B cell (primary cell): Measurements from ENCODE around the gene CNTN2. TPM values are rescaled to one million over a fixed set of nuclear protein-coding genes. Genes with fewer than 3 reads are reported as not detected.

Experiments
- ATAC-seq: fragments of 200-7000 bp; cut with Tn5 transposase; one replicate; pipeline ENCODE4 v1.10.0; 2021; ENCODE audit warnings: low read depth, mild to moderate bottlenecking, moderate number of reproducible peaks, moderate library complexity
- CTCF ChIA-PET: fragments of 350-600 bp; sonication (Branson Sonifier 250); formaldehyde crosslinking; loops from one replicate; lab custom pipeline; 2021; ENCODE audit warnings: antibody characterized with exemption, inconsistent platforms; lab: Charles Lee
- POLR2A ChIA-PET: fragments of 350-600 bp; sonication (Branson Sonifier 250); formaldehyde crosslinking; loops from one replicate; lab custom pipeline; 2021; ENCODE audit warnings: antibody characterized with exemption; lab: Charles Lee
- DNase-seq: peaks from one replicate; pipeline ENCODE4 v3.0.0; 2013
- H2AFZ ChIP-seq: 2 replicates; pipeline ENCODE4 v1.6.1; 2012; ENCODE audit warnings: mild to moderate bottlenecking, low read depth, low read length; ENCODE audit not compliant: insufficient read depth, poor library complexity, severe bottlenecking
- H3K27ac ChIP-seq, 2 donors: 1 replicate in 1 of 2; 2 replicates in 1 of 2; pipeline ENCODE4 v1.5.1; 2012 to 2013; ENCODE audit warnings: low read length in 2 of 2, mild to moderate bottlenecking in 2 of 2, moderate library complexity in 1 of 2
- H3K27me3 ChIP-seq, 4 experiments: fragments of 200-600 bp in 1 of 4; sonication (generic) in 1 of 4; replicated peaks in 1 of 4; 1 replicate in 2 of 4; 2 replicates in 2 of 4; pipeline versions ENCODE4 v1.6.1 to v1.7.0; 2013 to 2016; ENCODE audit warnings: low read length in 3 of 4, mild to moderate bottlenecking in 2 of 4, mixed read lengths in 1 of 4, moderate library complexity in 1 of 4; ENCODE audit not compliant: insufficient read depth in 4 of 4, control insufficient read depth in 3 of 4; ENCODE audit errors: control extremely low read depth in 1 of 4
- H3K36me3 ChIP-seq, 2 experiments: replicated peaks in 1 of 2; 1 replicate in 1 of 2; 2 replicates in 1 of 2; pipeline versions ENCODE4 v1.6.1 to v1.7.1; 2013; ENCODE audit warnings: low read length in 1 of 2; ENCODE audit not compliant: insufficient read depth in 2 of 2, control insufficient read depth in 1 of 2; ENCODE audit errors: control extremely low read depth in 1 of 2, extremely low read depth in 1 of 2
- H3K4me1 ChIP-seq, 2 donors: fragments of 200-600 bp in 1 of 2; sonication (generic) in 1 of 2; 1 replicate in 1 of 2; 2 replicates in 1 of 2; pipeline versions ENCODE4 v1.5.1 to v1.6.1; 2013 to 2017; ENCODE audit warnings: low read length in 2 of 2; ENCODE audit not compliant: control insufficient read depth in 2 of 2, insufficient read depth in 2 of 2
- H3K4me2 ChIP-seq: replicated peaks from 2 replicates; pipeline ENCODE3; 2012; ENCODE audit warnings: mild to moderate bottlenecking, low read depth, low read length; ENCODE audit not compliant: poor library complexity, severe bottlenecking
- H3K4me3 ChIP-seq, 5 experiments: fragments of 200-600 bp in 1 of 5; sonication (generic) in 1 of 5; 1 replicate in 3 of 5; 2 replicates in 2 of 5; pipeline versions ENCODE4 v1.5.1 to v1.7.0; 2011 to 2016; ENCODE audit warnings: low read length in 4 of 5, mild to moderate bottlenecking in 4 of 5, low read depth in 2 of 5, control low read depth in 1 of 5, moderate library complexity in 1 of 5; ENCODE audit not compliant: insufficient read depth in 1 of 5; ENCODE audit errors: control extremely low read depth in 1 of 5, extremely low read depth in 1 of 5
- H3K79me2 ChIP-seq: fragments of 200-600 bp; sonication (generic); one replicate; pipeline ENCODE4 v1.6.0; 2016; ENCODE audit warnings: low read length; ENCODE audit not compliant: control insufficient read depth, insufficient read depth
- H3K9ac ChIP-seq: fragments of 200-600 bp; sonication (generic); 2 replicates; pipeline ENCODE4 v1.6.1; 2017; ENCODE audit warnings: mild to moderate bottlenecking, low read length, moderate library complexity
- H3K9me3 ChIP-seq, 3 donors: one replicate each; pipeline versions ENCODE4 v1.6.1 to v1.7.1; 2013; ENCODE audit warnings: low read length in 2 of 3; ENCODE audit not compliant: control insufficient read depth in 2 of 3, insufficient read depth in 1 of 3; ENCODE audit errors: control extremely low read depth in 1 of 3
- H4K20me1 ChIP-seq: 2 replicates; pipeline ENCODE4 v1.6.0; 2012; ENCODE audit warnings: mild to moderate bottlenecking, low read length; ENCODE audit not compliant: insufficient read depth, control insufficient read depth, poor library complexity, severe bottlenecking
- H3K27ac Mint-ChIP-seq: one replicate; pipeline ENCODE4 v1.8.0; 2021; ENCODE audit warnings: mixed read lengths
- H3K27me3 Mint-ChIP-seq: one replicate; pipeline ENCODE4 v1.8.0; 2021; ENCODE audit warnings: mixed read lengths
- H3K4me1 Mint-ChIP-seq: one replicate; pipeline ENCODE4 v1.8.0; 2021; ENCODE audit warnings: mixed read lengths
- H3K4me3 Mint-ChIP-seq: one replicate; pipeline ENCODE4 v1.8.0; 2021; ENCODE audit warnings: mixed read lengths
- H3K9me3 Mint-ChIP-seq: one replicate; pipeline ENCODE4 v1.8.0; 2022; ENCODE audit warnings: mixed read lengths; ENCODE audit not compliant: insufficient read depth
- CTCF ChIP-seq: fragments of 200-600 bp; IDR thresholded peaks from one replicate; pipeline ENCODE4 v1.8.0; 2022; ENCODE audit warnings: antibody characterized with exemption, mild to moderate bottlenecking
- EZH2 ChIP-seq: IDR thresholded peaks from 2 replicates; pipeline ENCODE4 v1.6.1; 2012; ENCODE audit warnings: borderline replicate concordance, low read depth, mild to moderate bottlenecking, moderate library complexity, low read length; ENCODE audit not compliant: insufficient read depth, poor library complexity, severe bottlenecking
- WGBS: methylation state at CpG from one replicate; pipeline ENCODE4 v1.1.5; 2013; ENCODE audit warnings: missing lambda C conversion rate; ENCODE audit not compliant: insufficient coverage; 5-methylcytosine and 5-hydroxymethylcytosine counted together
- intact Hi-C: fragments of 100-400 bp; cut with micrococcal nuclease; formaldehyde crosslinking; loops from one replicate; pipeline ENCODE4 v1.10.0; 2022
- polyA plus RNA-seq: library from polyadenylated mRNA; depleted of rRNA; stranded (reverse); fragments of >200 nt; gene quantifications from 2 replicates; pipeline ENCODE4 v1.2.3, GENCODE V29; 2012
- total RNA-seq, 2 donors: library from RNA; stranded (reverse); fragments of 120-200 nt in 1 of 2; gene quantifications; 1 replicate in 1 of 2; 2 replicates in 1 of 2; pipeline versions ENCODE4 v1.2.3 to v1.2.4, GENCODE V29; 2013 to 2022

Gene CNTN2
- total and polyA plus RNA-seq, 2 donors (not counting 1 experiment from before 2014, with no cell fraction given), result not detected

- H3K9ac ChIP-seq, result no peak overlapping the region
- H3K27ac ChIP-seq, result no peak overlapping the region
- no peak for ATAC-seq
- no peaks in the 10 kb centered on the region for H3K4me1 Mint-ChIP-seq
- no peak overlapping the region for H2AFZ ChIP-seq
- ChIA-PET POLR2A (no interaction called here), CTCF (no interaction called here)
- H3K27ac Mint-ChIP-seq, result no peak overlapping the region
- H3K4me3 ChIP-seq, result no peak overlapping the region
- no peaks in the 10 kb centered on the region for H3K9me3 Mint-ChIP-seq
- TF ChIP-seq EZH2 (no peak), CTCF (no peak)
- no peaks in the 10 kb centered on the region for H3K27me3 ChIP-seq
- H3K79me2 ChIP-seq, result no peaks in the 10 kb centered on the region
- 89% methylated on average over 9 of the region's 9 CpGs for WGBS
- H4K20me1 ChIP-seq, result no peaks in the 10 kb centered on the region
- H3K9me3 ChIP-seq, result no peaks in the 10 kb centered on the region
- intact Hi-C loops, result no loop called here
- no peak overlapping the region for H3K4me3 Mint-ChIP-seq
- DNase-seq, result no peak
- peaks cover 5% of the 10 kb centered on the region for H3K27me3 Mint-ChIP-seq
- no peaks in the 10 kb centered on the region for H3K4me1 ChIP-seq
- no peak overlapping the region for H3K4me2 ChIP-seq
- no peaks in the 10 kb centered on the region for H3K36me3 ChIP-seq
Measured at GRCh38 chr1:205015241-205015640, 27.8 kb upstream of the CNTN2 start.

GRCh38 chr1:205016075-205016474 is 26.9 kb upstream of the CNTN2 start:
- POLR2A ChIA-PET, result no interaction called here

More at GRCh38 chr1:205016075-205016474, 26.9 kb upstream of the CNTN2 start:
- no peaks in the 10 kb centered on the region for H3K79me2 ChIP-seq
- no peak overlapping the region for H3K4me3 Mint-ChIP-seq
- no peak overlapping the region for H3K27ac Mint-ChIP-seq
- WGBS, result 93% methylated on average over 9 of the region's 9 CpGs
- no peak overlapping the region for H2AFZ ChIP-seq
- intact Hi-C loops, result no loop called here
- H3K27me3 ChIP-seq, result no peaks in the 10 kb centered on the region
- H3K36me3 ChIP-seq, result no peaks in the 10 kb centered on the region
- no peak for DNase-seq
- H3K9me3 ChIP-seq, result no peaks in the 10 kb centered on the region
- TF ChIP-seq CTCF (no peak), EZH2 (no peak)
- CTCF ChIA-PET, result no interaction called here
- no peaks in the 10 kb centered on the region for H3K4me1 Mint-ChIP-seq
- no peaks in the 10 kb centered on the region for H3K9me3 Mint-ChIP-seq
- no peak overlapping the region for H3K4me2 ChIP-seq
- H3K27ac ChIP-seq, result no peak overlapping the region
- no peak overlapping the region for H3K4me3 ChIP-seq
- peaks cover 5% of the 10 kb centered on the region for H3K27me3 Mint-ChIP-seq
- H3K9ac ChIP-seq, result no peak overlapping the region
- H4K20me1 ChIP-seq, result no peaks in the 10 kb centered on the region
- no peak for ATAC-seq
- H3K4me1 ChIP-seq, result no peaks in the 10 kb centered on the region
